ENCODE measurements around the gene EIF4E1B. TPM values are rescaled to one million over a fixed set of nuclear protein-coding genes. Genes with fewer than 3 reads are reported as not detected.

The EIF4E1B gene
- not detected for total RNA-seq
- not detected for polyA plus RNA-seq
- long read RNA-seq, donor 1, result 0 reads
- long read RNA-seq, donor 2, result 0 reads

GRCh38 chr5:176629853-176630680, at the start of gene EIF4E1B, which contains the start of gene SNCB:
Gene EIF4E1B (plus strand): TSS chr5:176630675. CDS start chr5:176642788, 12,113 bp downstream.
Gene SNCB (minus strand): TSS chr5:176630534. CDS start chr5:176629654, 880 bp downstream.
- intact Hi-C loops (cut with DNase I; ENCODE audit: low total_unique reads), result no loop called here
- Histone ChIP-seq H3K4me1 (peaks cover 12 to 48% (median 25%) of the 10 kb centered on the region in 6 donors), H3K27me3 (replicated peaks in 1 of 7) (peaks cover 8 to 98% (median 42%) of the 10 kb centered on the region in 7 donors), H3K36me3 (no peaks in the 10 kb centered on the region), H3K4me3 (peak within 1 kb of the TSS; percentile 21 to 70 (median 34)), H3K27ac (no peak within 1 kb of the TSS), H3K9me3 (no peaks in the 10 kb centered on the region)
- 1 to 2% (median 1%) methylated on average over 30 to 94 of the region's 94 CpGs for WGBS, 5 donors
- TF ChIP-seq POLR2AphosphoS5 (IDR thresholded peaks at IDR 0.05), result peak in 1 of 3 donors; percentile 31
- no peak for TF ChIP-seq CTCF (IDR thresholded peaks at IDR 0.05 in 8 of 11, conservative IDR thresholded peaks at IDR 0.05 in 3 of 11)
- peak; percentile 89 for DNase-seq

- H3K4me3 ChIP-seq, result no peak overlapping the region
- no peak overlapping the region for H3K27ac ChIP-seq
- no peak for DNase-seq
- H3K4me1 ChIP-seq, result no peaks in the 10 kb centered on the region
- WGBS, 5 donors, result 78 to 93% (median 89%) methylated on average over 5 to 12 of the region's 12 CpGs
- intact Hi-C loops (cut with DNase I; ENCODE audit: low total_unique reads), result no loop called here
- peaks cover 0 to 5% (median 0%) of the 10 kb centered on the region in 7 donors for H3K27me3 ChIP-seq (replicated peaks in 1 of 7)
- peaks cover 0 to 26% (median 20%) of the 10 kb centered on the region in 8 donors for H3K9me3 ChIP-seq
- TF ChIP-seq POLR2A (IDR thresholded peaks at IDR 0.05), result no peak
- no peak for TF ChIP-seq CTCF (IDR thresholded peaks at IDR 0.05 in 8 of 11, conservative IDR thresholded peaks at IDR 0.05 in 3 of 11)
- TF ChIP-seq POLR2AphosphoS5 (IDR thresholded peaks at IDR 0.05), result no peak
- H3K36me3 ChIP-seq, result no peaks in the 10 kb centered on the region
These were observed 49.1 kb upstream of the EIF4E1B start for GRCh38 chr5:176581361-176581760.

GRCh38 chr5:176583076-176583475, 47.4 kb upstream of the EIF4E1B start:
- Histone ChIP-seq H3K4me3 (no peak overlapping the region), H3K27ac (no peak overlapping the region), H3K27me3 (replicated peaks in 1 of 7) (no peaks in the 10 kb centered on the region), H3K36me3 (no peaks in the 10 kb centered on the region), H3K4me1 (no peaks in the 10 kb centered on the region), H3K9me3 (peaks cover 0 to 29% (median 20%) of the 10 kb centered on the region in 8 donors)
- 75 to 83% (median 79%) methylated on average over 4 of the region's 4 CpGs for WGBS, 5 donors
- no peak for TF ChIP-seq CTCF (IDR thresholded peaks at IDR 0.05 in 8 of 11, conservative IDR thresholded peaks at IDR 0.05 in 3 of 11)
- TF ChIP-seq POLR2AphosphoS5 (IDR thresholded peaks at IDR 0.05), result no peak
- TF ChIP-seq POLR2A (IDR thresholded peaks at IDR 0.05), result no peak
- DNase-seq, result no peak
- intact Hi-C loops (cut with DNase I; ENCODE audit: low total_unique reads), result no loop called here

- Histone ChIP-seq H3K36me3 (no peaks in the 10 kb centered on the region), H3K27ac (no peak overlapping the region), H3K4me1 (no peaks in the 10 kb centered on the region), H3K27me3 (replicated peaks in 1 of 7) (no peaks in the 10 kb centered on the region), H3K9me3 (peaks cover 0 to 29% (median 20%) of the 10 kb centered on the region in 8 donors), H3K4me3 (no peak overlapping the region)
- no peak for DNase-seq
- TF ChIP-seq POLR2A (IDR thresholded peaks at IDR 0.05) (no peak), POLR2AphosphoS5 (IDR thresholded peaks at IDR 0.05) (no peak), CTCF (IDR thresholded peaks at IDR 0.05 in 8 of 11, conservative IDR thresholded peaks at IDR 0.05 in 3 of 11) (no peak)
- intact Hi-C loops (cut with DNase I; ENCODE audit: low total_unique reads), result no loop called here
- WGBS, 5 donors, result 81 to 87% (median 82%) methylated on average over 7 of the region's 7 CpGs
These were observed 43.1 kb upstream of the EIF4E1B start for GRCh38 chr5:176587398-176587797.

Measured in spleen (tissue), 13 donors.